ENCODE data around the gene THAP8.

The THAP8 gene

DNA sequence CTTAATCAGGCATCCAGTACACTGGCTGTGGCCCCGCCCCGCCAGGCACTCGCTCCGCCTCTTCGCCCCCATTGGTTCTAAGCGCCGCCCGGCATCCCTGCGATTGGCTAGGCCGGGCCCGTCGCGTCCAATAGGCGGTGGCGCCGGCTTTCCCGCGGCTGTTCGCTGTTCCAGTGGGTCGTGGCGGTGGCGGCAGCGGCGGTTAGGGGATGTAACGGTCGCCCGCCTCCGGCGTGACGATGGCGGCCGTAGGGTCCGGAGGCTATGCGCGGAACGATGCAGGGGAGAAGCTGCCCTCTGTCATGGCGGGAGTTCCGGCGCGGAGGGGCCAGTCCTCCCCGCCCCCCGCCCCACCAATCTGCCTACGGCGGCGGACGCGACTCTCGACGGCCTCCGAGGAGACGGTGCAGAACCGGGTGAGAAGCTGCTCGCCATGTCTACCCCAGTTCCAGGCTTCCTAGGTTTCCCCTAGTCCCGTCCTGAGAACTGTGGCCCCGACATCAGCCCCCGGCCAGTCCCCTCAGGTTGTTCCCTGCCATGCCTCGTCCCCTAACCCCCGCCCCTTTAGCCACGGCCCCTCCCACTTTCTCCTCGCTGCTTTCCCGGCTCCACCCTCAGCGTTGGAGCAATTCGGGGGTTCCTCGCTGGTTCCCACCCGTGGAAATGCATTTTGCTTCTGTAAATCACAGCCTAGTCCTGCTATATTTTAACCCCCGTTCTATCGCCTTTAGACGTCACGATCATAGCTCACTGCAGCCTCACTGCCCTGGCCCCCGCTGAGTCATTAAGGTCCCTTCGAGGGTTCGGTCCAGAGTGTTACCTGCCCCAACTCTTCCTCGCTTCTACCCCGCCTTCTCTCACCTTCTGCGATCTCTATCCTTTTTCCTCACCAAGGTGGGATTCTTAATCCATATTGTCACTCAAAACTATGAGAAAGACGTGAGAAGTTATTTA is 925 bp upstream of the THAP8 start, which contains the start of gene WDR62 (continued):
- TF ChIP-seq, protein P1, sequence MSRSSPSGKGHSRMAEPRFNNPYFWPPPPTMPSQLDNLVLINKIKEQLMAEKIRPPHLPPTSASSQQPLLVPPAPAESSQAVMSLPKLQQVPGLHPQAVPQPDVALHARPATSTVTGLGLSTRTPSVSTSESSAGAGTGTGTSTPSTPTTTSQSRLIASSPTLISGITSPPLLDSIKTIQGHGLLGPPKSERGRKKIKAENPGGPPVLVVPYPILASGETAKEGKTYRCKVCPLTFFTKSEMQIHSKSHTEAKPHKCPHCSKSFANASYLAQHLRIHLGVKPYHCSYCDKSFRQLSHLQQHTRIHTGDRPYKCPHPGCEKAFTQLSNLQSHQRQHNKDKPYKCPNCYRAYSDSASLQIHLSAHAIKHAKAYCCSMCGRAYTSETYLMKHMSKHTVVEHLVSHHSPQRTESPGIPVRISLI (tag by site-specific recombination; IDR thresholded peaks at IDR 0.05), result no peak
- TF ChIP-seq HOXD13 (CRISPR knock-in tag; IDR thresholded peaks at IDR 0.05; ENCODE audit: borderline replicate concordance) (no peak), ZNF184 (tag by site-specific recombination; IDR thresholded peaks at IDR 0.05) (no peak; the same call in 1 of the 2 replicates), ZNF785 (tag by site-specific recombination; IDR thresholded peaks at IDR 0.05) (0 out of 2 replicates have a peak, but pooled peaks have one; percentile 41), KLF10 (tag by site-specific recombination; IDR thresholded peaks at IDR 0.05) (peak; percentile 48), ZNF791 (tag by site-specific recombination; IDR thresholded peaks at IDR 0.05) (no peak), ZNF549 (tag by site-specific recombination; IDR thresholded peaks at IDR 0.05) (no peak), OVOL3 (tag by site-specific recombination; IDR thresholded peaks at IDR 0.05) (peak; percentile 99), EGR2 (tag by site-specific recombination; IDR thresholded peaks at IDR 0.05; ENCODE audit: low read depth) (peak; percentile 51; the same call in 1 of the 2 replicates), ZNF514 (tag by site-specific recombination; IDR thresholded peaks at IDR 0.05) (no peak), ZNF777 (tag by site-specific recombination; IDR thresholded peaks at IDR 0.05; ENCODE audit: borderline replicate concordance) (peak; percentile 99), ZNF354C (tag by site-specific recombination; IDR thresholded peaks at IDR 0.05; ENCODE audit: borderline replicate concordance, low read depth) (no peak), ZNF140 (tag by site-specific recombination; IDR thresholded peaks at IDR 0.05) (no peak), ZNF654 (tag by site-specific recombination; IDR thresholded peaks at IDR 0.05; ENCODE audit: low read depth) (no peak), ZNF16 (tag by site-specific recombination; IDR thresholded peaks at IDR 0.05; ENCODE audit: low read depth) (no peak), ZNF138 (tag by site-specific recombination; IDR thresholded peaks at IDR 0.05; ENCODE audit: borderline replicate concordance) (no peak; the same call in 1 of the 2 replicates), ZNF792 (tag by site-specific recombination; IDR thresholded peaks at IDR 0.05) (no peak), ZNF121 (tag by site-specific recombination; IDR thresholded peaks at IDR 0.05) (no peak; the same call in 1 of the 2 replicates), ZNF394 (tag by site-specific recombination; IDR thresholded peaks at IDR 0.05; ENCODE audit: borderline replicate concordance) (peak; percentile 85; the same call in 1 of the 2 replicates), ZNF626 (tag by site-specific recombination; IDR thresholded peaks at IDR 0.05) (no peak), SCRT1 (tag by site-specific recombination; IDR thresholded peaks at IDR 0.05; ENCODE audit: borderline replicate concordance) (no peak), SP7 (tag by site-specific recombination; IDR thresholded peaks at IDR 0.05) (peak; percentile 86), WT1 (tag by site-specific recombination; IDR thresholded peaks at IDR 0.05) (peak; percentile 77)
- TF ChIP-seq, protein P2, sequence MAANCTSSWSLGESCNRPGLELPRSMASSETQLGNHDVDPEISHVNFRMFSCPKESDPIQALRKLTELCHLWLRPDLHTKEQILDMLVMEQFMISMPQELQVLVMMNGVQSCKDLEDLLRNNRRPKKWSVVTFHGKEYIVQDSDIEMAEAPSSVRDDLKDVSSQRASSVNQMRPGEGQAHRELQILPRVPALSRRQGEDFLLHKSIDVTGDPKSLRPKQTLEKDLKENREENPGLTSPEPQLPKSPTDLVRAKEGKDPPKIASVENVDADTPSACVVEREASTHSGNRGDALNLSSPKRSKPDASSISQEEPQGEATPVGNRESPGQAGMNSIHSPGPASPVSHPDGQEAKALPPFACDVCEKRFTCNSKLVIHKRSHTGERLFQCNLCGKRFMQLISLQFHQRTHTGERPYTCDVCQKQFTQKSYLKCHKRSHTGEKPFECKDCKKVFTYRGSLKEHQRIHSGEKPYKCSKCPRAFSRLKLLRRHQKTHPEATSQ (tag by site-specific recombination; IDR thresholded peaks at IDR 0.05), result peak; percentile 97
- TF ChIP-seq, protein P3, sequence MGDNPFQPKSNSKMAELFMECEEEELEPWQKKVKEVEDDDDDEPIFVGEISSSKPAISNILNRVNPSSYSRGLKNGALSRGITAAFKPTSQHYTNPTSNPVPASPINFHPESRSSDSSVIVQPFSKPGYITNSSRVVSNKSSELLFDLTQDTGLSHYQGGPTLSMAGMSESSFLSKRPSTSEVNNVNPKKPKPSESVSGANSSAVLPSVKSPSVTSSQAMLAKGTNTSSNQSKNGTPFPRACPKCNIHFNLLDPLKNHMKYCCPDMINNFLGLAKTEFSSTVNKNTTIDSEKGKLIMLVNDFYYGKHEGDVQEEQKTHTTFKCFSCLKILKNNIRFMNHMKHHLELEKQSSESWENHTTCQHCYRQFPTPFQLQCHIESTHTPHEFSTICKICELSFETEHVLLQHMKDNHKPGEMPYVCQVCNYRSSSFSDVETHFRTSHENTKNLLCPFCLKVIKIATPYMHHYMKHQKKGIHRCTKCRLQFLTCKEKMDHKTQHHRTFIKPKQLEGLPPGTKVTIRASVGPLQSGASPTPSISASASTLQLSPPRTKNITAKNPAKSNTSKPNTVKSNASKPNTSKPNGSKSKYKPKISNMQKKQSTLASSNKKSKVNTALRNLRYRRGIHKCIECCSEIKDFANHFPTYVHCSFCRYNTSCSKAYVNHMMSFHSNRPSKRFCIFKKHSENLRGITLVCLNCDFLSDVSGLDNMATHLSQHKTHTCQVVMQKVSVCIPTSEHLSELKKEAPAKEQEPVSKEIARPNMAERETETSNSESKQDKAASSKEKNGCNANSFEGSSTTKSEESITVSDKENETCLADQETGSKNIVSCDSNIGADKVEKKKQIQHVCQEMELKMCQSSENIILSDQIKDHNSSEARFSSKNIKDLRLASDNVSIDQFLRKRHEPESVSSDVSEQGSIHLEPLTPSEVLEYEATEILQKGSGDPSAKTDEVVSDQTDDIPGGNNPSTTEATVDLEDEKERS (tag by site-specific recombination; IDR thresholded peaks at IDR 0.05), result no peak
- TF ChIP-seq, protein P4, sequence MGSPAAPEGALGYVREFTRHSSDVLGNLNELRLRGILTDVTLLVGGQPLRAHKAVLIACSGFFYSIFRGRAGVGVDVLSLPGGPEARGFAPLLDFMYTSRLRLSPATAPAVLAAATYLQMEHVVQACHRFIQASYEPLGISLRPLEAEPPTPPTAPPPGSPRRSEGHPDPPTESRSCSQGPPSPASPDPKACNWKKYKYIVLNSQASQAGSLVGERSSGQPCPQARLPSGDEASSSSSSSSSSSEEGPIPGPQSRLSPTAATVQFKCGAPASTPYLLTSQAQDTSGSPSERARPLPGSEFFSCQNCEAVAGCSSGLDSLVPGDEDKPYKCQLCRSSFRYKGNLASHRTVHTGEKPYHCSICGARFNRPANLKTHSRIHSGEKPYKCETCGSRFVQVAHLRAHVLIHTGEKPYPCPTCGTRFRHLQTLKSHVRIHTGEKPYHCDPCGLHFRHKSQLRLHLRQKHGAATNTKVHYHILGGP (tag by site-specific recombination; IDR thresholded peaks at IDR 0.05), result no peak
- TF ChIP-seq, protein P5, sequence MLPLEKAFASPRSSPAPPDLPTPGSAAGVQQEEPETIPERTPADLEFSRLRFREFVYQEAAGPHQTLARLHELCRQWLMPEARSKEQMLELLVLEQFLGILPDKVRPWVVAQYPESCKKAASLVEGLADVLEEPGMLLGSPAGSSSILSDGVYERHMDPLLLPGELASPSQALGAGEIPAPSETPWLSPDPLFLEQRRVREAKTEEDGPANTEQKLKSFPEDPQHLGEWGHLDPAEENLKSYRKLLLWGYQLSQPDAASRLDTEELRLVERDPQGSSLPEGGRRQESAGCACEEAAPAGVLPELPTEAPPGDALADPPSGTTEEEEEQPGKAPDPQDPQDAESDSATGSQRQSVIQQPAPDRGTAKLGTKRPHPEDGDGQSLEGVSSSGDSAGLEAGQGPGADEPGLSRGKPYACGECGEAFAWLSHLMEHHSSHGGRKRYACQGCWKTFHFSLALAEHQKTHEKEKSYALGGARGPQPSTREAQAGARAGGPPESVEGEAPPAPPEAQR (tag by site-specific recombination; IDR thresholded peaks at IDR 0.05), result peak; percentile 71; the same call in 1 of the 2 replicates
- TF ChIP-seq, protein P6, sequence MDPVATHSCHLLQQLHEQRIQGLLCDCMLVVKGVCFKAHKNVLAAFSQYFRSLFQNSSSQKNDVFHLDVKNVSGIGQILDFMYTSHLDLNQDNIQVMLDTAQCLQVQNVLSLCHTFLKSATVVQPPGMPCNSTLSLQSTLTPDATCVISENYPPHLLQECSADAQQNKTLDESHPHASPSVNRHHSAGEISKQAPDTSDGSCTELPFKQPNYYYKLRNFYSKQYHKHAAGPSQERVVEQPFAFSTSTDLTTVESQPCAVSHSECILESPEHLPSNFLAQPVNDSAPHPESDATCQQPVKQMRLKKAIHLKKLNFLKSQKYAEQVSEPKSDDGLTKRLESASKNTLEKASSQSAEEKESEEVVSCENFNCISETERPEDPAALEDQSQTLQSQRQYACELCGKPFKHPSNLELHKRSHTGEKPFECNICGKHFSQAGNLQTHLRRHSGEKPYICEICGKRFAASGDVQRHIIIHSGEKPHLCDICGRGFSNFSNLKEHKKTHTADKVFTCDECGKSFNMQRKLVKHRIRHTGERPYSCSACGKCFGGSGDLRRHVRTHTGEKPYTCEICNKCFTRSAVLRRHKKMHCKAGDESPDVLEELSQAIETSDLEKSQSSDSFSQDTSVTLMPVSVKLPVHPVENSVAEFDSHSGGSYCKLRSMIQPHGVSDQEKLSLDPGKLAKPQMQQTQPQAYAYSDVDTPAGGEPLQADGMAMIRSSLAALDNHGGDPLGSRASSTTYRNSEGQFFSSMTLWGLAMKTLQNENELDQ (tag by site-specific recombination; IDR thresholded peaks at IDR 0.05; ENCODE audit: low read depth), result no peak

Data from HEK293 (cell line).